CD14-positive monocyte (primary cell): ENCODE results near the gene JADE1. TPM values are rescaled to one million over a fixed set of nuclear protein-coding genes. Genes with fewer than 3 reads are reported as not detected.
A peak's percentile ranks its signal among the peaks of the same experiment; 100 is the strongest.

Experiments used
- DNase-seq, 3 donors: peaks; one replicate each; pipeline ENCODE4 v3.0.0-alpha.2; 2011 to 2022
- H2AFZ ChIP-seq: 2 replicates; pipeline ENCODE4 v1.6.0; 2012; ENCODE audit warnings: mild to moderate bottlenecking, low read depth, low read length, inconsistent platforms; ENCODE audit not compliant: insufficient read depth, poor library complexity, severe bottlenecking
- H3K27ac ChIP-seq, 2 donors: 1 replicate in 1 of 2; 2 replicates in 1 of 2; pipeline ENCODE4 v1.5.1; 2012 to 2013; ENCODE audit warnings: low read length in 2 of 2, control low read depth in 1 of 2, inconsistent platforms in 1 of 2, low read depth in 1 of 2, mild to moderate bottlenecking in 1 of 2
- H3K27me3 ChIP-seq, 2 donors: one replicate each; pipeline versions ENCODE4 v1.6.0 to v1.6.1; 2011 to 2013; ENCODE audit warnings: low read length in 2 of 2; ENCODE audit not compliant: control insufficient read depth in 2 of 2, insufficient read depth in 2 of 2
- H3K36me3 ChIP-seq, 2 donors: replicated peaks in 1 of 2; 1 replicate in 1 of 2; 2 replicates in 1 of 2; pipeline versions ENCODE4 v1.5.1 to v1.6.1; 2012 to 2013; ENCODE audit warnings: low read length in 2 of 2, control low read depth in 1 of 2, inconsistent platforms in 1 of 2, mild to moderate bottlenecking in 1 of 2; ENCODE audit not compliant: insufficient read depth in 2 of 2, control insufficient read depth in 1 of 2
- H3K4me1 ChIP-seq, 2 donors: 1 replicate in 1 of 2; 2 replicates in 1 of 2; pipeline versions ENCODE4 v1.5.1 to v1.6.1; 2012 to 2013; ENCODE audit warnings: low read length in 2 of 2, control low read depth in 1 of 2, inconsistent platforms in 1 of 2, mild to moderate bottlenecking in 1 of 2, moderate library complexity in 1 of 2; ENCODE audit not compliant: insufficient read depth in 2 of 2, control insufficient read depth in 1 of 2
- H3K4me2 ChIP-seq: replicated peaks from 2 replicates; pipeline ENCODE3; 2012; ENCODE audit warnings: low read length, moderate library complexity, mild to moderate bottlenecking; ENCODE audit not compliant: poor library complexity, severe bottlenecking; ENCODE audit errors: extremely low read depth
- H3K4me3 ChIP-seq, 3 experiments: fragments of 200-600 bp in 1 of 3; sonication (generic) in 1 of 3; replicated peaks in 1 of 3; 1 replicate in 2 of 3; 2 replicates in 1 of 3; pipeline ENCODE4 v1.5.1; 2011 to 2013; ENCODE audit warnings: low read length in 3 of 3, mild to moderate bottlenecking in 3 of 3, control low read depth in 2 of 3, low read depth in 2 of 3, inconsistent platforms in 1 of 3, moderate library complexity in 1 of 3
- H3K79me2 ChIP-seq: 2 replicates; pipeline ENCODE4 v1.6.0; 2012; ENCODE audit warnings: mild to moderate bottlenecking, control low read depth, inconsistent platforms, low read length, moderate library complexity; ENCODE audit not compliant: insufficient read depth
- H3K9ac ChIP-seq: 2 replicates; pipeline ENCODE4 v1.6.0; 2017; ENCODE audit warnings: low read length, mild to moderate bottlenecking; ENCODE audit not compliant: insufficient read depth, poor library complexity, severe bottlenecking
- H3K9me3 ChIP-seq, 2 donors: replicated peaks in 1 of 2; 1 replicate in 1 of 2; 2 replicates in 1 of 2; pipeline versions ENCODE4 v1.5.1 to v1.6.1; 2012 to 2013; ENCODE audit warnings: low read length in 2 of 2, control low read depth in 1 of 2; ENCODE audit not compliant: control insufficient read depth in 1 of 2, insufficient read depth in 1 of 2
- H4K20me1 ChIP-seq: 2 replicates; pipeline ENCODE4 v1.6.0; 2012; ENCODE audit warnings: mild to moderate bottlenecking, low read length, control low read depth, moderate library complexity; ENCODE audit not compliant: insufficient read depth
- H3K27ac Mint-ChIP-seq, 7 donors: one replicate each; pipeline ENCODE4 v1.8.0; 2020; ENCODE audit warnings: mild to moderate bottlenecking in 7 of 7, mixed read lengths in 7 of 7, moderate library complexity in 6 of 7, inconsistent platforms in 2 of 7
- H3K27me3 Mint-ChIP-seq, 3 donors: one replicate each; pipeline ENCODE4 v1.8.0; 2021 to 2022; ENCODE audit warnings: low read depth in 3 of 3, mild to moderate bottlenecking in 3 of 3, mixed read lengths in 3 of 3, moderate library complexity in 3 of 3, inconsistent platforms in 1 of 3
- H3K36me3 Mint-ChIP-seq, 2 donors: one replicate each; pipeline ENCODE4 v1.8.0; 2020; ENCODE audit warnings: mixed read lengths in 2 of 2, inconsistent platforms in 1 of 2, mild to moderate bottlenecking in 1 of 2
- H3K4me1 Mint-ChIP-seq: one replicate; pipeline ENCODE4 v1.8.0; 2020; ENCODE audit warnings: mild to moderate bottlenecking, mixed read lengths
- H3K4me3 Mint-ChIP-seq, 2 donors: one replicate each; pipeline ENCODE4 v1.8.0; 2020; ENCODE audit warnings: mild to moderate bottlenecking in 2 of 2, mixed read lengths in 2 of 2, moderate library complexity in 1 of 2
- H3K9me3 Mint-ChIP-seq, 7 donors: one replicate each; pipeline ENCODE4 v1.8.0; 2020 to 2022; ENCODE audit warnings: mixed read lengths in 7 of 7, mild to moderate bottlenecking in 6 of 7, moderate library complexity in 6 of 7, inconsistent platforms in 2 of 7
- WGBS: methylation state at CpG from one replicate; pipeline ENCODE4 v1.1.5; 2013; ENCODE audit warnings: missing lambda C conversion rate; ENCODE audit not compliant: insufficient coverage; 5-methylcytosine and 5-hydroxymethylcytosine counted together
- intact Hi-C, 2 donors: fragments of 100-400 bp; cut with micrococcal nuclease; formaldehyde crosslinking; loops; one replicate each; pipeline versions ENCODE4 v1.15.0 to v1.15.1; 2023
- polyA plus RNA-seq, 3 donors: library from polyadenylated mRNA; depleted of rRNA in 1 of 3; unstranded in 2 of 3; stranded (reverse) in 1 of 3; fragments of 300-500 nt in 2 of 3; fragments of >200 nt in 1 of 3; fragmentation: Illumina TruSeq in 2 of 3; gene quantifications; 1 replicate in 2 of 3; 2 replicates in 1 of 3; pipeline ENCODE4 v1.2.3, GENCODE V29; 2012 to 2021
- TF ChIP-seq, protein P1 (sequence below): fragments of 200-600 bp; IDR thresholded peaks from one replicate; pipeline ENCODE4 v1.8.0; 2022; ENCODE audit warnings: antibody characterized with exemption, mild to moderate bottlenecking

The JADE1 gene
- polyA plus RNA-seq, 3 donors = 7.3 to 12.8 (median 12.3) TPM

DNA sequence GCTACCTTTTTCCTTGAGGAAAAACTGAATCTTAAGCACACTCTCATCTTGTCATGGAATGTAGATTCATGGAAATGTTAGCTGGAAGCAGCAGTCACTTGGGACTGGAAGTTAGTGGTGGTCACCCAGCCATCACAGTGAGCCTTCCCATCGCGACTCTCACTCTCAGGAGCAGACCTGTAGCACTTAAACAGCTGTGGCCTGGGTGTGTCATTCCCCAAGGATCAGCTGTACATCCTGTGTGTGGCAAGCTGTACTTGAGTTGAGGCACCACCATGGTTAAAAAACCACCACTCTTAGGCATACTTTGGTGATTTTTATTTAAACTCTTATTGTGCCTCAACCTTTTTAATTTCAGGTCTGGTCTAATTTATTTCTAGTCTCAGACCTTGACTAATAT, 46.7 kb downstream of the JADE1 start:
- no peak overlapping the region for H2AFZ ChIP-seq
- no peaks in the 10 kb centered on the region for H3K27me3 Mint-ChIP-seq
- peaks cover 17% of the 10 kb centered on the region for H3K4me1 Mint-ChIP-seq
- no peak for DNase-seq
- H3K36me3 ChIP-seq = peaks cover 67 to 98% of the 10 kb centered on the region in 2 donors
- no peak overlapping the region for H3K4me3 ChIP-seq
- H3K27ac Mint-ChIP-seq = peak overlapping the region in 2 of 7 donors; percentile 61 to 72
- 88% methylated on average over 2 of the region's 2 CpGs for WGBS
- H3K9ac ChIP-seq = no peak overlapping the region
- no peaks in the 10 kb centered on the region for H4K20me1 ChIP-seq
- peak overlapping the region in 1 of 2 donors; percentile 20 for H3K27ac ChIP-seq
- H3K4me3 Mint-ChIP-seq = no peak overlapping the region
- H3K9me3 Mint-ChIP-seq = peaks cover 0 to 1% (median 0%) of the 10 kb centered on the region in 7 donors
- TF ChIP-seq, protein P1, sequence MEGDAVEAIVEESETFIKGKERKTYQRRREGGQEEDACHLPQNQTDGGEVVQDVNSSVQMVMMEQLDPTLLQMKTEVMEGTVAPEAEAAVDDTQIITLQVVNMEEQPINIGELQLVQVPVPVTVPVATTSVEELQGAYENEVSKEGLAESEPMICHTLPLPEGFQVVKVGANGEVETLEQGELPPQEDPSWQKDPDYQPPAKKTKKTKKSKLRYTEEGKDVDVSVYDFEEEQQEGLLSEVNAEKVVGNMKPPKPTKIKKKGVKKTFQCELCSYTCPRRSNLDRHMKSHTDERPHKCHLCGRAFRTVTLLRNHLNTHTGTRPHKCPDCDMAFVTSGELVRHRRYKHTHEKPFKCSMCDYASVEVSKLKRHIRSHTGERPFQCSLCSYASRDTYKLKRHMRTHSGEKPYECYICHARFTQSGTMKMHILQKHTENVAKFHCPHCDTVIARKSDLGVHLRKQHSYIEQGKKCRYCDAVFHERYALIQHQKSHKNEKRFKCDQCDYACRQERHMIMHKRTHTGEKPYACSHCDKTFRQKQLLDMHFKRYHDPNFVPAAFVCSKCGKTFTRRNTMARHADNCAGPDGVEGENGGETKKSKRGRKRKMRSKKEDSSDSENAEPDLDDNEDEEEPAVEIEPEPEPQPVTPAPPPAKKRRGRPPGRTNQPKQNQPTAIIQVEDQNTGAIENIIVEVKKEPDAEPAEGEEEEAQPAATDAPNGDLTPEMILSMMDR = no peak
- intact Hi-C loops = no loop called here
- peaks cover 14% of the 10 kb centered on the region for H3K79me2 ChIP-seq
- H3K36me3 Mint-ChIP-seq = peaks cover 82 to 92% of the 10 kb centered on the region in 2 donors
- no peaks in the 10 kb centered on the region for H3K9me3 ChIP-seq
- H3K27me3 ChIP-seq = no peaks in the 10 kb centered on the region
- no peak overlapping the region for H3K4me2 ChIP-seq
- peaks cover 4 to 8% of the 10 kb centered on the region in 2 donors for H3K4me1 ChIP-seq

DNA sequence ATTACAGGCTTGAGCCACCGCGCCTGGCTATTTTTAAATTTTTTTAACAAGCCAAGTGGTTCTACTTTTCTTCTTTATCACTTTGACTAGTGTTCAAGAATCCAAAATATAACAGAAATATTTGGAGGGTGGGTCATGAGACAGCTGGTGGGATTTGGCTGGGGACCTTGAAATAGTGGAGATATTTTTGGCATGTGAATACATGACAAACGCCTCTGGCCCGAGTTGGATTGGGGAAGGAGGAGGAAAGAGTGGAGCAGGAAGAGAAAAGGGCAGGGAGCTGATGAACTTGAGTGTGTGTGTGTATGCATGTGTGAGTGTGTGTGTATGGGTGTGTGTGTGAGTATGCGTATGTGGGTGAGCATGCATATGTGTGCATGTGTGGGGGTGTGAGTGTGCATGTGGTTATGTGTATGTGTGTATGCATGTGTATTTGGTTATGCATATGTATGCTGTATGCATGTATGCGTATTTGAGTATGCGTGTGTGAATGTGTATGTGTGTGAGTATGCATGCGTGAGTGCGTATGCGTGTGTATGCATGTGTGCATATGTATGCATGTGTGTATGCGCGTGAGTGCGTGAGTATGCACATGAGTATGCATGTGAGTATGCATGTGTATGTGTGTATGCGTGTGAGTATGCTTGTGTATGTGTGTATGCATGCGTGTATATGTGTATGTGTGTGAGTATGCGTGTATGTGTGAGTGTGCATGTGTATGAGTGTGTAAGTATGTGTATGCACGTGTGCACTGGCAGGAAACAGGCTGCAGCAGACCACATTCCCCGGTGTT, 49.6 kb downstream of the JADE1 start:
- peaks cover 22 to 25% of the 10 kb centered on the region in 2 donors for H3K4me1 ChIP-seq
- TF ChIP-seq, protein P1 = no peak
- peaks cover 33% of the 10 kb centered on the region for H3K4me1 Mint-ChIP-seq
- 79% methylated on average over 15 of the region's 18 CpGs for WGBS
- H4K20me1 ChIP-seq = peaks cover 3% of the 10 kb centered on the region
- peaks cover 0 to 1% (median 0%) of the 10 kb centered on the region in 7 donors for H3K9me3 Mint-ChIP-seq
- intact Hi-C loops = no loop called here
- no peaks in the 10 kb centered on the region for H3K9me3 ChIP-seq
- no peak overlapping the region for H3K4me2 ChIP-seq
- no peak overlapping the region for H3K4me3 ChIP-seq
- H2AFZ ChIP-seq = no peak overlapping the region
- no peak overlapping the region for H3K27ac ChIP-seq
- peaks cover 39 to 82% of the 10 kb centered on the region in 2 donors for H3K36me3 ChIP-seq
- H3K27me3 Mint-ChIP-seq = peaks cover 0 to 2% (median 0%) of the 10 kb centered on the region in 3 donors
- H3K79me2 ChIP-seq = peaks cover 18% of the 10 kb centered on the region
- peaks cover 78 to 90% of the 10 kb centered on the region in 2 donors for H3K36me3 Mint-ChIP-seq
- no peak overlapping the region for H3K9ac ChIP-seq
- H3K4me3 Mint-ChIP-seq = no peak overlapping the region
- DNase-seq = no peak
- H3K27me3 ChIP-seq = no peaks in the 10 kb centered on the region
- peak overlapping the region in 2 of 7 donors; percentile 16 to 73 for H3K27ac Mint-ChIP-seq
